GM18868 (cell line): ENCODE data around the gene RPL36A.

Experiments used
- ATAC-seq: cut with Tn5 transposase; IDR thresholded peaks from one replicate; pipeline ENCODE4 v1.9.1; 2021; ENCODE audit warnings: mild to moderate bottlenecking, moderate library complexity; ENCODE audit not compliant: unreplicated experiment

RPL36A gene

DNA sequence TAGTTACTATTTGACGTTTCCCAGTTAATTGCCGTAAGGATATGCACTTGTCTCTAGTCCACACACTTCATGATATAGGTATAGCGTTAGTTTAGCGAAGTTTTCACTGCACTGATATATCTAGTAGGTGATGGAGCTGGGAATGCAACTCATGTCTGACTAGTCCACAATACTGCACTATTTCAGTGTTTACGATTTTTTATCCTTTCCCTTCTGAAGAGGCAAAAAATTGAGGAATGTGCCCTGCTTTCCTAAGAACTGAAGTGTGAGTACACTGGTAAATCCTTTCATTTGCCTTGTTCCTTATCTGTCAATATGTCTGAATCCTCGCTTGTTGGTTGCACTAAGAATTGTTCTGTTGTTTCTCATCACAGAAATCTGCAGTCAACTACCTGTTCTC lies 1.0 kb downstream of the RPL36A start:
- no peak for ATAC-seq

DNA sequence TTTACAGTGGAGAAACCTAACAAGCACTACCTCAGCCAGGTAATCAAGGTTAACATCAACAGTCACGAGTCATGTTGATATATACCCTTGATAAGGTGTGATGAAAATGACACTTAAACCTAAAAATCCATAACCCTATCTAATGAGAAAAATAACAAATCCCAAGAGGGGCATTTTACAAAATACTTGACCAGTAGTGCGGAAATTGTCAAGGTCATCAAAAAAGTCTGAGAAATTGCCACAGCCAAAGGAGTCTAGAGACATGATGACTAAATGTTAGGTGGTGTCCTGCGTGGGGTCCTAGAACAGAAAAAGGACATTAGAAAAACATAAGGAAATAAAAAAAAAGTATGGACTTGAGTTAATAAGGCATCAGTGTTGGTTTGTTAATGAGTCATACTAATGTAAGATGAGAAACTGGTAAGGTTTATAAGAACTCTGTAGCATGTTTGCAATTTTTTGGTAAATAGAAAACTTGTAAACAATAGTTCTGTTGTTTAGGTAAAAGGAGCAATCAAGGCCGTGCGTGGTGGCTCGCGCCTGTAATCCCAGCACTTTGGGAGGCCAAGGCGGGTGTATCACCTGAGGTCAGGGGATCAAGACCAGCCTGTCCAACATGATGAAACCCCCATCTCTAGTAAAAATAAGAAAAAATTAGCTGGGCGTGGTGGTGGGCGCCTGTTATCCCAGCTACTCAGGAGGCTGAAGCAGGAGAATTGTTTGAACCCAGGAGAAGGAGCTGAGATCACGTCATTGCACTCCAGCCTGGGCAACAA lies 2.9 kb downstream of the RPL36A start:
- no peak for ATAC-seq

DNA sequence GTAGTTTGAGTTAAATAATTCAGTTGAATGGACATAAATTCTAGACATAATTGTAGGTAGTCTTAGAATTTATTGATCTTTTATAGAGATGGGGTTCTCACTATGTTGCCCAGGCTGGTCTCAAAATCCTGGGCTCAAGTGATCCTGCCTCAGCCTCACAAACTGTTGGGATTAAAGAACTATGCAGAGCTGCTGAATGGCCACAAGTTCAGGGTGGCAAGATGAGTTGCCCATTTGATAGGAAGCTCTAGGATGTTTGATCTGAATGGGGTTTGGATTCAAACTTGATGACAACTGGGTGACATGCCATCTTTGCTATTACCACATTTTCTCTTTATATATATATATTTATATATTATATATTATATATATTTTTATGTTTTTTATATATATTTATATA lies 3.6 kb downstream of the RPL36A start:
- ATAC-seq = no peak

GRCh38 chrX:101395789-101396188 lies 5.0 kb downstream of the RPL36A start:
- no peak for ATAC-seq

DNA sequence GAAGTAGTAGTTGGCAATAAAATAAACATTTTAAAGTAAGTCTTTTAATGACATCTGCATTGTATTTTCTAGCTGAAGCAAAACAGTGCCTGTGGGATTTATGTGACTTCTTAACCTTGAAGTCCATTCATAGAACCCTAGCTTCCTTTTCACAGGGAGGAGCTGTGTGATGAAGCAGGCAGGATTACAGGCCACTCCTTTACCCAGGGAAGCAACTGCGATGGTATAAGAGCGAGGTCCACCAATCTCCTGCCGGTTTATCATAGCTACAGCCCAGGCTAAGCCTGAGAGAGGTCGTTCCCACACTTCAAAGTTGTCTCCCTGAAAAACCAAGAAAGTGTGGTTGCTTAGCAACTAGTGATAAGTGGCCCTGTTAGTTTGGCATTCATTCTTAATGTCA lies 7.0 kb downstream of the RPL36A start:
- no peak for ATAC-seq

GRCh38 chrX:101398694-101399093 lies 7.9 kb downstream of the RPL36A start:
- ATAC-seq = no peak

GRCh38 chrX:101399825-101400224 lies 9.0 kb downstream of the RPL36A start:
- no peak for ATAC-seq

GRCh38 chrX:101407167-101407747 lies 16.4 kb downstream of the RPL36A start:
- ATAC-seq = no peak

DNA sequence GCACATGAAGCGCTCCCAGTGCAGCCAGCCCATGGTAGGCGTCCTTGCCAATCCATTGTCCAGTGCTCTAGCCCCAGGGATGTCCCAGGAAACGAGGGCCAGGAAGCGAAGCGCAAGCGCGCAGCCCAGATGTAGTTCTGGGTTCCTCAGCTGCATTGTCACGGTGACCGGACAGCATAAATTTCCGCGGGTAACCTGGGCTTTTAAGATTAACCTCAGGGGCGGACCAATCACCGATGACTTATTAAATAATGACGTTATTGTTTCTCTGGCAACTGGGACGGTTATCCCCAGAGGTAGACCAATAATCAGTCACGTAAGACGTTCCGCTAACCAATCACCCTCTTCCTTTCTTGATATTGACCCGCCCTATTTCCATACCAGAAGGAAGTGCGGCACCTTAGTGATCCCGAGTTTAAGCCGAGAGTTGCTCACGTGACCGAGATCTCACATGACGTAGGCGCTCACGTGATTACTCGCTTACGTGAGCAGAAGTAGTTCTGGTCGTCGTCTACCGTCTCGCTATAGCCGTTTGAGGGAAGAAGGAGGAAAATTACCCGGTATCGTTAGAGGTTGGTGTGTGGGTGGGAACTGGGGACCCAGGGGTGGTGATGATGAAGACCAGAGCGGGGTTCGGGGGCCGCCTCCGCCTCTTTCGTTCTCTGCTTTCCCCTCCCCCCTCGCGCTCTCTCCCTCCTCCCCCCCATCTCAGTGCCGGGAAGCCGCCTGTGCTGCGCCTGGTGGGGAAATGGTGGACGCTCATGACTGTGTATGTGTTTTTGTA lies 17.1 kb downstream of the RPL36A start, which contains the start of the genes GLA and HNRNPH2:
Gene GLA, minus strand, starts transcription at position 178 of the 784 bp plus-strand sequence. Its CDS starts 22 bp downstream, at position 156.
Gene HNRNPH2, plus strand, starts transcription at position 475 of the 784 bp plus-strand sequence. CDS start 3,767 bp downstream, outside the sequence.
- ATAC-seq = peak; percentile 90

DNA sequence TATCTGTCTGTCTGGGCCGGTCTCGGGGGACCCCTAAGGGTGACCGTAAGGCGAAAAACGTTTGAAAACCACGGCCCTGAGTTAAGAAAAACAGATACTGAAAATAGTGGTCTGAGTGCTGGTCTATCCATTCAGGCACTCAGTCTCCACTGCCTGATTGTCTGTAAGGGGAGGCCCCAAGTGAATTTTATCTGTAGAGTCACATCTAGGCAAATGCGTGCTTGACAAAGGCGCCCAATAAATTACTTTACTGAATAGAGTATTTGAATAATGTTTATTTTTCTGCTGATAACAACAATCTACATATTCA lies 17.7 kb downstream of the RPL36A start:
- ATAC-seq = no peak

DNA sequence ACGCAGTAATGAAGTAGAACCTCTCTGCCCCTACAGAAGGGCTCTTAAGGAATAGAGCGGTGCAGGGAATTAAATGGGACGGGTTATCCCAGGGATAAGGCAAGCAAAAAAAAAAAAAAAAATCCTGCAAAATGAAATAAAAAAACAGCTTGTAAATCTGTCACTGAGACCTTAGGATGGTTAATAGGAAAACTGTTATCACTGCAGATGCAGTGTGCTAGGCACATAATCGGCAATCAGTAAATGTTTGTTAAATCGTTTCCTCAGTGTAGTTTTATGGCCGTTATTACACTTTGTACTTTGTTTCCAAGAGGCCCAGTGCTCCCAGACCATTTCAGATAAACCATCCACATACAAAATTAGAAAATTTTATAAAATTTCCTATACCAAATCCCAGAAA lies 18.2 kb downstream of the RPL36A start:
- no peak for ATAC-seq

- no peak for ATAC-seq
These were observed 19.6 kb downstream of the RPL36A start for GRCh38 chrX:101410461-101410860.

DNA sequence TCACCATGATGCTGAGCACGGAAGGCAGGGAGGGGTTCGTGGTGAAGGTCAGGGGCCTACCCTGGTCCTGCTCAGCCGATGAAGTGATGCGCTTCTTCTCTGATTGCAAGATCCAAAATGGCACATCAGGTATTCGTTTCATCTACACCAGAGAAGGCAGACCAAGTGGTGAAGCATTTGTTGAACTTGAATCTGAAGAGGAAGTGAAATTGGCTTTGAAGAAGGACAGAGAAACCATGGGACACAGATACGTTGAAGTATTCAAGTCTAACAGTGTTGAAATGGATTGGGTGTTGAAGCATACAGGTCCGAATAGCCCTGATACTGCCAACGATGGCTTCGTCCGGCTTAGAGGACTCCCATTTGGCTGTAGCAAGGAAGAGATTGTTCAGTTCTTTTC lies 21.2 kb downstream of the RPL36A start:
- ATAC-seq = no peak

DNA sequence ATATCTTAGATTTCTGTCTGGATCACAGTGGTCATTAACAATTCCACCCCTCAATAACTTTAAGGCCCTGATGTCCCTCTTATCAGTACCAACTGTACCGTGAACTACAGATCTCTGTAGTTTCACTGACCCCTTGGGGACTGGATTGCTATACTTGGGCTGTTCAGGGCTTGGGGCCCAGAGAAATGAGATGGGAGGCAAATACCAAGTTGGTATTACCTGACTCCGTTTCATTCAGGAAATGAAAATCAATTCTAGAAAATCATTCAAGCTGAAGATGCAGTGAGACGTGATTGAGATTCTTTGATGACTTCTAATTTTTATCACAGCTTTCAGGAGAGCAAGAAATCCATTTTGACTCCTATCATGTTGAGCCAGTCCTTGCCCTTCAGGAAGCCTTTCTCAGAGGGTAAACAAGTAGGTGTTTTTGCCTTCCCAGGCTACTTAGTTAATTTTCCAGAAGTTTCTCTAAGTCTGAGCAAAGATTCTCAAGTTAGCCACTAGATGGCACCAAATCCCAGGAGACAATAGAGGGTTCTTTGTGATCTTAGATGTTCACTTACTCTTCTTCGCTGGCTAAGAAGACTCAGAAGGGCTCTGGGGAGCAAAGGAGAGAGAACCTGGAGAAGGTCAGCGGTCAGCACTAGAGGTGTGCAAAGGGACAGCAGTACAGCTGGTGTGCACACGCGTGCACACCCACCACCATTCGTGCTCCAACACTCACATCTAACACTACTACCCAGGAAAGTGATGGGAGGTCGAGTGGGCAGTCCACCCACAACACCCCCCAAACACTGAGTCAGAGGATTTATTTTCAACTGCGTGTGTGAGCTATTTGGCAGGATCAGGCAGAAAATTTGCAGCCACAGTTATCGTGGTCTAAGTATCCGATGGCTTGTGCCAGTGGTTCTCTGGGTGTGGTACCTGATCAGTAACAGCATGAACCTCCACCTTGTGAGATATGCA lies 24.7 kb downstream of the RPL36A start:
- ATAC-seq = peak; percentile 64

DNA sequence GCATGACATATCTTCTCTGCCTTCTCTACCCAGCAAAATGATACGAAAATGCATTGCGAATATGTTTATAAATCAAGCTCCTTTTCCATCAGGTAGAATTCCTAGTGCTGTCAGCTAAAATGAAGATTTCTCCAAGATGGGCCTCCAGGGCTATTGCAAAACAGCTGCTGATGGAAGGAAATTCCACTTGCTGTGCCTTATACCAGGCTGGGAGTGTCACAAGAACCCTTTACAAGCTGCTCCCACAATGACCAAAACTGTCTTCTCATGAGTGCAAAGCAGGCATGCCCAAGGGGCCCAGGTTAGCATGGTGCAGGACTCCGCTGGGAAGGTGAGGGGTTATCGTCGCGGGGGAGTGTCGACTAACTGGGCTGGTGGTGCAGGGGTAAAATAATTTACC lies 25.9 kb downstream of the RPL36A start:
- ATAC-seq = no peak

- ATAC-seq = no peak
These were observed 26.4 kb downstream of the RPL36A start for GRCh38 chrX:101417190-101417589.

GRCh38 chrX:101417981-101418841 lies 27.4 kb downstream of the RPL36A start:
- peak; percentile 47 for ATAC-seq

- no peak for ATAC-seq
These were observed 28.7 kb downstream of the RPL36A start for GRCh38 chrX:101419489-101419888.

DNA sequence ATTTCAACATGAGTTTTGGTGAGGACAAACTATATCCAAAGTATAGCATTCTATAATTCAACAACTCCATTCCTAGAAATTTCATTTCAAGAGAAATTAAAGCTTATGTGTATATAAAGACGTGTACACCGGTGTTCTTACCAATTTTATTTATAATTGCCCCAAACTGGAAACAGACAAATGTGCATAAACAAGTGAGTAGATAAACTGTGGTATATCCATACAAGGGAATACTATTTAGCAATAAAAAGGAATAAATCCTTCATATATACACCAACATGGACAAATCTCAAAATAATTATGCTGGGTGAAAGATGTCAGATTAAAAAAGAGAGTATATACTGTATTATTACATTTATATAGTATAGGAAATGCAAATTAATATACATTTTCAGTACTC lies 37.1 kb downstream of the RPL36A start:
- no peak for ATAC-seq

GRCh38 chrX:101429934-101430333 lies 39.1 kb downstream of the RPL36A start:
- peak; percentile 84 for ATAC-seq
